ENCODE data around the gene SYTL5.

SYTL5 gene

GRCh38 chrX:38150993-38151392 lies 144.6 kb downstream of the SYTL5 start:
- DNase-seq: no peak

GRCh38 chrX:38151441-38151840 lies 145.1 kb downstream of the SYTL5 start:
- no peak for DNase-seq

DNA sequence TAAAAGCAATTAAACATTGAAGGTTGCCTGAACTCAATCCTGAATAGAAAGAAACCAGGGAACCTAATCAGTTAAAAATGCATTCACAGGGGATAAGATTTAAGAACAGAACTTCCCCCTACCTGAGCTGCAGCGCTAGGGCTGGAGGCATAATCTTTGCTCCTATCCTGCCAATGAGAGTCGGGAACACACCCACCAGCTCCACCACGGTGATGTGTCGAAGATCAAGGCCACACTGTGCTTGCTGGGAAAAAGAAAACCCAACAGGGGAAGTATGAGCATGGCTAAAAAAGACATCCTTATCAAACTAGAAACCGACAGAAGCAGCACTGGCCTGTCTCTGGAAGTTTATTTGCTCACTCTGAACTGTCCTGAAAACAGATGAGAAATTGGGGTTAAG lies 148.0 kb downstream of the SYTL5 start:
- DNase-seq: no peak

DNA sequence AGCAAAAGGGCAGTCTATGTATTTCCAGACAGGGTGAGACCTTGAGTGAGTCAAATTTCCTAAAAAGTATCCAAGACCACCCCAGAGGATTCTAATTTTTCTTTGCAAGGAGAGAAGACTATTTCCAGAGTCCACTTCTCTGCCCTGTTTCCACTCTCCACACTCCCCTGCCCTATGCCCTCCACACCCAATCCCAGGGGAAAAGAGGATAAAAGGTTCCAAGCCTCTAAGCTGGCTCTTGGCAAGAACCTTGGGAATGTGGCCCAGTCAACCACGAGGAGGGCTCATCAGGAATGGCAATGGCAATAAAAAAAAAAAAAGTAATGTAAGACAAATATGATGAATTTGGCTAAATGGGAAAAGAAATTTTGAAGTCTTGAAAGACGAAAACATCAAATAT lies 148.5 kb downstream of the SYTL5 start:
- DNase-seq: no peak

GRCh38 chrX:38156838-38157237 lies 150.5 kb downstream of the SYTL5 start:
- DNase-seq: no peak

DNA sequence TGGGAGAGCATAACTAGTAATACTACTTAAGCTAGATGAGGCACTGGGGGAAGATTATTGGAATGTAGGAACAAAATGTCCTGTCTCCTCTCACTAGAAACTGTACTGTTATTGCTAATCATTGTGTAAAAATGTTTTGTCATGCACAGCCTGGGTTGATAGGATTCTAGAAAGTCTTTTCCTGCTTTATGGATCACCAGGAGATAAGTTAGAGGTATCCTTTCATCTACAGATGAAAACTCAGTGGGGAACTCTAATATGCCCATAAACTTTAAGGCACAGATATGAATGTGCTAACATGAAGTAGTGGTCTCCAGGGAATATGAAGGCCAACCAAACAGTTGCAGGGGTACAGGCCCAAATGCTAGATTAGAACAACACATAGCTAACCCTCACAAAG lies 156.8 kb downstream of the SYTL5 start:
- no peak for DNase-seq

GRCh38 chrX:38165023-38165422 lies 158.7 kb downstream of the SYTL5 start:
- no peak for DNase-seq

DNA sequence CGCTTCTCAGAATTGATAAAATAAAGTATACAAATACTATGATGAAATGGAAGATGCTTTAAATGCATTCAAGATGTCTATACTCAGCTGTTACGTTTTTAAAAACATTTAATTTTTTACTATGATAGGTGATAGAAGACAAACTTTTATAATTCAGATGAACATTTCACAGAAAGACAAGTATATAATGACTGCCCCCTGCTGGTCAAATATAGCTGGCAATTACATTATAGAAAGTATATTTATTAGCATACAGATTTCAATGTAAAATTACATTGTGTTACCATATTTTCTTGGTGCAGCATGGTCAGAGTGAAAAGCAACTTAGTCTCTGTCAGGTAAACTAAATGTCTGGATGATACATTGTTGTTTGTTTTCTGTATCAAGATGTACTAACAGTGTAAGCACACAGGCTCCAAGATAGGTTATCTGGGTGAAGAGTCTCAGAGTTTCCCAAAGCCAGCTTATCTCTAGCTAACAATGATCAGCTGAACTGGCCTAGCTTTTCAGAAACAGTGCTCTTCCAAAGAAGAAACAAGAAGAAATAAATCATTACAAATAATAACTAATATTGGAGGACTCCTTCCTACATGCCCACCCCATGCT lies 160.2 kb downstream of the SYTL5 start:
- no peak for DNase-seq

- no peak for DNase-seq
Measured at GRCh38 chrX:38170556-38170955, 164.2 kb downstream of the SYTL5 start.

DNA sequence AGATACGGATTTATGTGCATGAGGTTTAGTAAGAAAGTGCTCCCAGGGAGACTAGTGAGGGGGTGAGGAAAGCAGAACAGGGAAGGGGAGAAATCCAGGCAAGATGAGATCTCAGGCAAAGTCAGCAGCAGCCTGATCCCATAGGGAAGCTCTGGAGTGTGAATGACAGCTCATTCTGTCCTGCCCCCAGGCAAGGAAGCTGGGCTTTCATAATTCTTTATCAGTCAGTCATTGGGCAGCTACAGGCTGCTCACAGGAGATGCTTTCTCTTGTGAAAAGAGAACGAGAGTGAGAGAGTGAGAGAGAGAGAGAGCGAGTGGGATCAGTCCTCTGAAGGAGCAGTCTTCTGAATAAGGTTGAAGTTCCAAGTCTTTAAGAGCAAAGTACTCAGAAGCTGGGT lies 166.2 kb downstream of the SYTL5 start:
- no peak for DNase-seq

DNA sequence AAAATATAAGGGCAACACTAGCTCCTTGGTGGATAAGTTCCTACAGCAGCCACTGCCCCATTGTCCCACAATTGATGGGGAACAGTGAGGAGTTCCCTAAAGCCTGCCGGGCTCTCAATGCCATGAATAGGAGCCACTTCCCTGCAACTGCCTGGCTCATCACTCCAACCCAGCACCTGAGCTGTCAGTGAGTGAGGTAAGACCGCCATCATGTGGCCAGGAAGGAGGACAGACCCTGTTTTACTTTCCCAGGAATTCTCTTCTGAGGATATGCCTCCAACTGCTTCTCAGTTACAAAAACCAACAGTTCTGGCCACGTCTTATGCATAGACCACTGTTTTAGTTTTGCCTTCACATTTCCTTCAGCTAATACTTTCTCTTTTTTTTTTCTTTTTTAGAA lies 168.8 kb downstream of the SYTL5 start:
- no peak for DNase-seq

GRCh38 chrX:38178396-38178795 lies 172.0 kb downstream of the SYTL5 start:
- DNase-seq: no peak
